Left renal pelvis (tissue), 4 donors: ENCODE results near the gene PPBP. TPM values are rescaled to one million over a fixed set of nuclear protein-coding genes. Genes with fewer than 3 reads are reported as not detected.

Experiments
- DNase-seq, 4 donors: peaks; one replicate each; pipeline ENCODE4 v3.0.0-alpha.2; 2013; ENCODE audit warnings: low read depth in 4 of 4, low spot score in 3 of 4
- polyA plus RNA-seq, 4 donors: library from polyadenylated mRNA; unstranded; fragments of 120-200 nt; gene quantifications; one replicate each; pipeline ENCODE4 v1.2.1, GENCODE V29; 2013; ENCODE audit not compliant: insufficient read length in 4 of 4

PPBP gene
- polyA plus RNA-seq, result 10 to 100 TPM in 3 of 4 donors, 1 to 10 TPM in 1; 5.3 to 40.9 (median 14.6) TPM

GRCh38 chr4:73988061-73988460, at the start of gene PPBP:
Gene PPBP (minus strand): TSS chr4:73988190. CDS start chr4:73988103, 87 bp downstream.
- no peak for DNase-seq

GRCh38 chr4:74037076-74037955, 49.3 kb upstream of the PPBP start:
- no peak for DNase-seq

- DNase-seq, result no peak
Observed at GRCh38 chr4:74033739-74034138, 45.7 kb upstream of the PPBP start.

GRCh38 chr4:74032064-74032463, 44.1 kb upstream of the PPBP start:
- DNase-seq, result no peak

- no peak for DNase-seq
Observed at GRCh38 chr4:74031576-74031975, 43.6 kb upstream of the PPBP start.

- DNase-seq, result no peak
Observed at GRCh38 chr4:74030285-74030684, 42.3 kb upstream of the PPBP start.

GRCh38 chr4:74028504-74028903, 40.5 kb upstream of the PPBP start:
- no peak for DNase-seq

GRCh38 chr4:74023709-74024108, 35.7 kb upstream of the PPBP start:
- DNase-seq, result no peak

- DNase-seq, result no peak
Observed at GRCh38 chr4:74021601-74022000, 33.6 kb upstream of the PPBP start.

- DNase-seq, result no peak
Observed at GRCh38 chr4:74018771-74019170, 30.8 kb upstream of the PPBP start.

GRCh38 chr4:74018116-74018515, 30.1 kb upstream of the PPBP start:
- DNase-seq, result no peak

- no peak for DNase-seq
Observed at GRCh38 chr4:74016068-74016467, 28.1 kb upstream of the PPBP start.

- DNase-seq, result no peak
Observed at GRCh38 chr4:74015126-74015780, 27.3 kb upstream of the PPBP start.

GRCh38 chr4:74014332-74014731, 26.3 kb upstream of the PPBP start:
- DNase-seq, result no peak

- DNase-seq, result no peak
Observed at GRCh38 chr4:74013264-74013663, 25.3 kb upstream of the PPBP start.

- no peak for DNase-seq
Observed at GRCh38 chr4:74012130-74012529, 24.1 kb upstream of the PPBP start.

GRCh38 chr4:74009307-74009706, 21.3 kb upstream of the PPBP start:
- no peak for DNase-seq

- no peak for DNase-seq
Observed at GRCh38 chr4:74006009-74006476, 18.1 kb upstream of the PPBP start.

GRCh38 chr4:74005528-74005927, 17.5 kb upstream of the PPBP start:
- no peak for DNase-seq

GRCh38 chr4:74004668-74005067, 16.7 kb upstream of the PPBP start:
- DNase-seq, result no peak

GRCh38 chr4:74000301-74000700, 12.3 kb upstream of the PPBP start:
- no peak for DNase-seq
